ENCODE measurements around the gene SLC29A2.

SLC29A2 gene

DNA sequence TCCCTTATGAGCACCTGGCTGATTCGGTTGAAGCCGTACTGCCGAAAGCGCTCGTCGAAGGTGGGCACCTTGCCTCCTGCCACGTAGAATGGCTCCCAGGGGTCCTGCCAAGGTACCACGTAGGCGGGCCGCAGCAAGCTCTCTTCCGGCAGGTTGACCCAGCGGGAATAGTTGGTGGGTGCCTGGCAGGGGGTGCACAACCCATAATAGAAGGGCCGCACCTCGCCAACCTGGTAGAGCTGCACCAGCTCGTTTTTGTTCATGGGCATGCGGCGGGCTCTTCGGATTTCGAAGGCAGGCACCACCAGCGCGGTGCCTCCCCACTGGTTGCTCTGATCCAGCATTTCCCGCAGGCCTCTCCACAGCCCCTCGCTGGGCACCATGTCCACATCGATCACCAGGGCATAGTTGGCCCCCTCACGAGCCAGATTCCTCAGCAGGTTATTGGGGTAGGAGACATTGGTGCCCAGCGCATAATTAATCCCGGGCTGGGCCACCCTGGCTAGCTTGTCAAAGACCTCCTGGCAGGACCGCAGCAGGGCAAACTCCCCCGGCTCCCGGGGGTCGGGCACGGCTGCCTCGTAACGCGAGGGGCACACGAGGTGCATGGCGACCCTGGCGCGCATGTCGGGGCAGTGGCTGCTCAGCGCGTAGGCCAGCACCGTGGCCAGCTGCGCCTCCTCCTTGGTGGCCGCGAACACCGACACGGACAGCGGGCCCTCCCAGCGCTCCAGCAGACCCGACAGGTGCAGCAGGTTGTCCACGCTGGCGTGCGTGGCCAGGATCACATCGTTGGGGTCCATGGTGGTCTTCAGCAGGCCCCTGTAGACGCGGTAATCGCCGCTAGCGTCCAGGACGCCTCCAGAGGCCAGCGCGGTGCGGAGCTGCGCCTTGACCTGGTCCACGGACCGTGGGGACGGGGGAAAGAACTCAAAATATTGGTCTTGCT lies 24.8 kb downstream of the SLC29A2 start:
- H3K4me3 ChIP-seq (ENCODE audit: low read depth, low read length), result peak overlapping the region; percentile 89
- TF ChIP-seq, protein P1, sequence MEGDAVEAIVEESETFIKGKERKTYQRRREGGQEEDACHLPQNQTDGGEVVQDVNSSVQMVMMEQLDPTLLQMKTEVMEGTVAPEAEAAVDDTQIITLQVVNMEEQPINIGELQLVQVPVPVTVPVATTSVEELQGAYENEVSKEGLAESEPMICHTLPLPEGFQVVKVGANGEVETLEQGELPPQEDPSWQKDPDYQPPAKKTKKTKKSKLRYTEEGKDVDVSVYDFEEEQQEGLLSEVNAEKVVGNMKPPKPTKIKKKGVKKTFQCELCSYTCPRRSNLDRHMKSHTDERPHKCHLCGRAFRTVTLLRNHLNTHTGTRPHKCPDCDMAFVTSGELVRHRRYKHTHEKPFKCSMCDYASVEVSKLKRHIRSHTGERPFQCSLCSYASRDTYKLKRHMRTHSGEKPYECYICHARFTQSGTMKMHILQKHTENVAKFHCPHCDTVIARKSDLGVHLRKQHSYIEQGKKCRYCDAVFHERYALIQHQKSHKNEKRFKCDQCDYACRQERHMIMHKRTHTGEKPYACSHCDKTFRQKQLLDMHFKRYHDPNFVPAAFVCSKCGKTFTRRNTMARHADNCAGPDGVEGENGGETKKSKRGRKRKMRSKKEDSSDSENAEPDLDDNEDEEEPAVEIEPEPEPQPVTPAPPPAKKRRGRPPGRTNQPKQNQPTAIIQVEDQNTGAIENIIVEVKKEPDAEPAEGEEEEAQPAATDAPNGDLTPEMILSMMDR (IDR thresholded peaks at IDR 0.05; ENCODE audit: control insufficient read depth, extremely low read depth, insufficient read depth), result 0 out of 2 replicates have a peak, but pooled peaks have one; percentile 4

DNA sequence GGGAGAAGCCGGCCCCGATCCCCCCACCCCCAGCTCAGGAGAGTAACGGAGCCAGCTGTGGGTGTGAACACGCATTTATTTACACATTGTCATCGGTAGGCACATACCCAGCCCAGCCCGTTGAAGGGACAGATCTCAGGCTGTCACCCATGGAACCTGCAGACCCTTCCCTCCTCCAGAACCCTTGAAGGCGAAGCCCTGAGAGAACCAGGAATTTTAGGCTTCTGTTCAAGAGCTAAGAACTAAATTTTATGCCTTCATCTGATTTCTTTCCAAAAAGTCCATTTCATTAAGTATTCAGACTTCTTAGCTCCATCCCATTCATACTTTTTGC lies 26.3 kb downstream of the SLC29A2 start:
- DNase-seq (ENCODE audit: low read depth), result no peak
- H3K4me3 ChIP-seq (ENCODE audit: low read depth, low read length), result peak overlapping the region; percentile 89
- TF ChIP-seq, protein P1 (IDR thresholded peaks at IDR 0.05; ENCODE audit: control insufficient read depth, extremely low read depth, insufficient read depth), result no peak

More for the DNA sequence above, 24.8 kb downstream of the SLC29A2 start:
- no peak for DNase-seq (ENCODE audit: low read depth)

DNA sequence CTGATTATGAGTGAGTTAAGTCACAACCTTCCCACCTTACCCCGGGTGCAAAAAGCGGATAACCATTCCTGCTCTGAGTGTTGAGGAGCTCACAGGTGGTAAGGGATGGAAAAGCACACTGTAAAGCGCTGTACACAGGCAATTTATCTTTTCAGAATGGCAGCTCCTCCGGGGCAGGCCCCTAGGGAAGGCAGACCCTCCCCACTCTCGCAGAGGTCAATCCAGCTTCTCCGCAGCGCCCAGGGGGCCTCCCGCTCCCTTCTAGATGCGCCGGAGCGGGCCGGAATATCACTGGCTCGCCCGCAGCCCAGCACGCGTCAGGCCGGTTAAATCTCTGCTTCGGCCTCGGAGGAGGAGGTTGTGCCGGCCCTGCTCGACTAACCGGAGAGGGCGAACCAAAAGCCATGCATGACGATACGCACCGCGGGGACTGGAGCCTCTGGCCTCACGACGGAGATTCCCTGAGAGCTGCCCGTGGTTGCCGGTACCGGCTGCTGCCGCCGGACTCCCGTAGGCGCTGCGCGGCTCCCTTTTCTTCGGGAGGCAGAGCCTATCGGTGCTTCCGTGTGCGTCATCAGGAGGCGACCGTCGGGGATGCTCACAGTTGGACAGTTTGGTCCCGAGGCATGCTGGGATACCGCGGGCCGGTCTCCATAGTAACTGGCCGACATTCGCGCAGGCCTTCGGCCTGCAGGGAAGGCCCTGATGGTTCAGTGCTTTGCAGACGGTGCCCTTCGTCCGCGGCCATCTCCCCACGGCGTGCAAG lies 26.8 kb downstream of the SLC29A2 start, which contains the start of gene BRMS1:
Gene BRMS1 (minus strand): TSS at position 555 of the 766 bp plus-strand sequence. CDS start 2,870 bp downstream, outside the sequence.
- DNase-seq (ENCODE audit: low read depth), result peak; percentile 90
- peak within 1 kb of the TSS; percentile 89 for H3K4me3 ChIP-seq (ENCODE audit: low read depth, low read length)
- TF ChIP-seq, protein P1 (IDR thresholded peaks at IDR 0.05; ENCODE audit: control insufficient read depth, extremely low read depth, insufficient read depth), result no peak

DNA sequence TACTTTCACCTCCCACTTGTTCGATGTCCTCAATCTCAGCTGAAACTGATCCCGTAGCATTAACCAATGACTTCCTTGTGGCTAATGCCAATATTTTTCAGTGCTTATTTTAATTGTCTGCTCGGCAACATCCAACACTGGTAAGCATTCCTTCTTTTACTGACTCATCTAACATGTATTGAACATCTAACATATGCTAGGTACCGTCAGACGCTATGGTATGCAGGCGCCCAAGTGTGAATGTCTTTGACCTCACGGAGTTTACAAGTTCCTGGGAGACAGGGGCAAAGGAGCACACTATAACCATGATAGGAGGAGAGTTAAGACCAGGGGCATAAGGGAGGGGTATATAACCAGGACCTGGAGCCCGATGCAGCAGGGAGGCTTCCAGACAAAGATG lies 28.4 kb downstream of the SLC29A2 start:
- DNase-seq (ENCODE audit: low read depth), result no peak
- peak overlapping the region; percentile 89 for H3K4me3 ChIP-seq (ENCODE audit: low read depth, low read length)
- TF ChIP-seq, protein P1 (IDR thresholded peaks at IDR 0.05; ENCODE audit: control insufficient read depth, extremely low read depth, insufficient read depth), result no peak

DNA sequence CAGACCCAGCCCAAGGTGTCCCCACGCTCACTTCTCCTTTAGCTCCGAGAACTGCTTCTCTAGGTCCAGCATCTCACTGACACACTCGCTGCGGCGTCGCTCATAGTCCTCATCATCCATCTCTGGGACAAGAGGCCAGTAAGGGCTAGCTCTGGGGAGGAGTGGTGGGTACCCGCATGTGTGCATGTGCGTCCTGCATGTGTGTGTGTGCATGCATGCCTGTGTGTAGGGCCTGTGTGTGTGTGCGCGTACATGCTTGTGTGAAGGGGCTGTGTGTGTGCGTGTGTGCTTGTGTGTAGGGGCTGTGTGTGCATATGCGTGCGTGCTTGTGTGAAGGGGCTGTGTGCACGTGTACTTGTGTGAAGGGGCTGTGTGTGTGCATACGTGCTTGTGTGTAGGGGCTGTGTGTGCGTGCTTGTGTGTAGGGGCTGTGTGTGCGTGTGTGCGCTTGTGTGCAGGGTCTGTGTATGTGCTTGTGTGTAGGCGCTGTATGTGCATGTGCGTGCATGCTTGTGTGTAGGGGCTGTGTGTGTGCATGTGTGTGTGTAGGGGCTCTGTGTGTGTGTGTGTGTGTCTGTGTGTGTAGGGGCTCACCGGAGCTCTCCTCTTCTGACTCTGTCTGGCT lies 29.9 kb downstream of the SLC29A2 start:
- no peak for DNase-seq (ENCODE audit: low read depth)
- TF ChIP-seq, protein P1 (IDR thresholded peaks at IDR 0.05; ENCODE audit: control insufficient read depth, extremely low read depth, insufficient read depth), result no peak
- no peak overlapping the region for H3K4me3 ChIP-seq (ENCODE audit: low read depth, low read length)

DNA sequence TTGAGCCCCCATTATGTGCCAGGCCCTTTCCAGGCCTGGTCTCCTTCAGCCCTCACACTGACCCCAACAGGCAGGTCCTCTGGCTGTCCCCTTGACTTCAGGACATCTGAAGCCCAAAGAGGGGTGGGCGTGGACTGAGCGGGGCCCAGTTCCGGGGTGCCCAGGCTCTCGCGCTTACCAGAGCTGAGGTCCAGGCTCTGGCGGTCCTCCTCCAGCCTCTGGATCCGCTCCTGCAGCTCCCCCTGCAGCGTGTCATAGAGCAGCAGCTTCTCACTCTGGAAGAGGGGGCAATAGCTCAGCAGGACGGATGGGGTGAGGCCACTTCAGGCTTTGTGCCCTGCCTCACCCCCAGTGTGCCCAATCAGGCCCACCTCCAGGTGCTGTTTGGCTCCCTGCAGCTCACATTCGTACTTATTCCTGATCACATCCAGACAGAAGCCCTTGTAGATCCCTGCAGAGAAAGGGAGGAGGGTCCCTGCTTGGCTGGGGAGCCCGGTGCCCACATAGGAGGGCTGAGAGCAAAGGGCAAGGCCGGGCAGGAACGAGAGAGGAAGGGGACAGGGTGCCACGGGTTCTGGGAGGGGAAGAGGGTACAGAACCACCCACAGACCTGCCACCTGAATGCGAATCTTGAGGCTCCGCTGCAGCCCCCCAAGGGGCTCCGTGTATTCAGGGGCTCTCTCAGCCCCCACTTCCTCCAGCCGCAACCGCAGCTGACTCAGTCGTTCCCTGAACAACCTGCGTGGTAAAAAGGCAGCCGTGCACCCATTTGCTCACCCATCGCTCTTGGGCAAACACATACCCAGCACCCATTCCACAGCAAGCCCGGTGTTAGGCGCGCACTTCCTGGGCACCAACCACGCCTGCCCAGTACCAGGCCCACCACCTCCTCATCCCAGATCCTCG lies 30.7 kb downstream of the SLC29A2 start:
- no peak for DNase-seq (ENCODE audit: low read depth)
- H3K4me3 ChIP-seq (ENCODE audit: low read depth, low read length), result no peak overlapping the region
- TF ChIP-seq, protein P1 (IDR thresholded peaks at IDR 0.05; ENCODE audit: control insufficient read depth, extremely low read depth, insufficient read depth), result no peak

Measured in LNCaP clone FGC (cell line).